ENCODE data around the gene PARK7. TPM values are rescaled to one million over a fixed set of nuclear protein-coding genes. Genes with fewer than 3 reads are reported as not detected.

The PARK7 gene
- total RNA-seq, 5 donors from 2014 or later (not counting 1 experiment from before 2014, with no cell fraction given): 103 to 125 (median 116) TPM

GRCh38 chr1:8028571-8028910 lies 67.0 kb downstream of the PARK7 start:
- ATAC-seq (replicated peaks in 1 of 4): no peak
- H3K27me3 ChIP-seq (replicated peaks in 1 of 2; ENCODE audit: control insufficient read depth in 2 of 2, extremely low read depth in 1 of 2, insufficient read depth in 2 of 2, low read length in 1 of 2): peaks cover 14 to 17% of the 10 kb centered on the region in 2 experiments
- Mint-ChIP-seq H3K27me3 (peaks cover 11 to 15% of the 10 kb centered on the region in 2 donors), H3K4me3 (no peak overlapping the region), H3K27ac (no peak overlapping the region), H3K4me1 (peaks cover 10 to 14% (median 11%) of the 10 kb centered on the region in 3 donors), H3K36me3 (no peaks in the 10 kb centered on the region), H3K9me3 (no peaks in the 10 kb centered on the region)
- no peak for DNase-seq
- ChIA-PET POLR2A (no interaction called here), CTCF (interaction anchor here in 1 of 2 donors (0.6 to 0.7 kb wide), 2 partner anchors 102 to 271 kb away, joined by 3 to 7 read pairs; no protein-coding TSS in a partner anchor)
- H3K9me3 ChIP-seq: no peaks in the 10 kb centered on the region
- H3K36me3 ChIP-seq (ENCODE audit: control insufficient read depth in 2 of 2, extremely low read depth in 1 of 2, insufficient read depth in 1 of 2, low read length in 1 of 2): no peaks in the 10 kb centered on the region
- peaks cover 7 to 12% of the 10 kb centered on the region in 2 experiments for H3K4me1 ChIP-seq (ENCODE audit: control insufficient read depth in 1 of 2, extremely low read depth in 1 of 2, insufficient read depth in 2 of 2, low read length in 2 of 2)
- H3K27ac ChIP-seq (ENCODE audit: low read length): no peak overlapping the region
- WGBS (ENCODE audit: insufficient coverage): no CpG with 5 or more reads among the region's 1 CpG
- no peak overlapping the region for H3K4me3 ChIP-seq (ENCODE audit: control insufficient read depth in 1 of 2, extremely low read depth in 1 of 2, low read length in 1 of 2)

DNA sequence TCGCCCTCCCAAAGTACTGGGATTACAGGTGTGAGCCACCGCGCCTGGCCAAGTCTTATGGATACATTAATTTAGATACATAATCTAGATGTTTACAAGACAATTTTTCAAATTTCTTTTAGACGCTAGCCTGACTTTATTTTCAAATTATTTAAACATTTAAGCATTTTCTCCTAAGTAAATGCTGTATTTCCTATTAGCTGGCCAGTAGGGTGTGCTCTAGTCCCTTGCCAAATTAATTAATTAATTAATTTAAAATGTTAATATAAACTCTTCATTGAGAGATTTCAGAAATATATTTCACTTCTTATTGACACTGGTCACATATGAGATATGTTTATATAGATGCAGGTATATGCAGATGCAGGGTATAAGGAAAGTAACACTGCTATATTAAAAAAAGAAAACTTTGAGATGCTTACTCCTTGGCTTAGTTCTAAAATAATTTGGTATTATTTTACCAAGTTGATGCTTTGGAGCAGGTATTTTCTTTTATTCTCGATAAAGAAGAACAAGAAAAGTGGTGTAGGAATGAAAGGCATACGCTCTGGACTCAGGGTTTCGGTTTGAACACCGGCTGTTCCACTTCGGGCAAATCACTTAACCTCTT lies 69.8 kb downstream of the PARK7 start:
- peaks cover 4% of the 10 kb centered on the region in 2 donors for H3K27me3 Mint-ChIP-seq
- WGBS (ENCODE audit: insufficient coverage): 95% methylated on average over 5 of the region's 9 CpGs
- no peak overlapping the region for H3K27ac Mint-ChIP-seq
- peaks cover 4 to 6% of the 10 kb centered on the region in 2 experiments for H3K4me1 ChIP-seq (ENCODE audit: control insufficient read depth in 1 of 2, extremely low read depth in 1 of 2, insufficient read depth in 2 of 2, low read length in 2 of 2)
- H3K4me1 Mint-ChIP-seq: peaks cover 5 to 7% (median 5%) of the 10 kb centered on the region in 3 donors
- POLR2A ChIA-PET: no interaction called here
- H3K36me3 Mint-ChIP-seq: no peaks in the 10 kb centered on the region
- no peaks in the 10 kb centered on the region for H3K9me3 ChIP-seq
- H3K27me3 ChIP-seq (replicated peaks in 1 of 2; ENCODE audit: control insufficient read depth in 2 of 2, extremely low read depth in 1 of 2, insufficient read depth in 2 of 2, low read length in 1 of 2): peaks cover 2 to 12% of the 10 kb centered on the region in 2 experiments
- no peak overlapping the region for H3K4me3 ChIP-seq (ENCODE audit: control insufficient read depth in 1 of 2, extremely low read depth in 1 of 2, low read length in 1 of 2)
- H3K9me3 Mint-ChIP-seq: no peaks in the 10 kb centered on the region
- DNase-seq (peak in 13 of 35 experiments; percentile 6 to 62 (median 16)), ATAC-seq (replicated peaks in 1 of 4) (no peak)
- H3K4me3 Mint-ChIP-seq: no peak overlapping the region
- H3K27ac ChIP-seq (ENCODE audit: low read length): no peak overlapping the region
- CTCF ChIA-PET: interaction anchor here (0.5 to 2.4 kb wide), 12 partner anchors 12 to 817 kb away, joined by 3 to 14 read pairs (median 5); no protein-coding TSS in a partner anchor
- no peaks in the 10 kb centered on the region for H3K36me3 ChIP-seq (ENCODE audit: control insufficient read depth in 2 of 2, extremely low read depth in 1 of 2, insufficient read depth in 1 of 2, low read length in 1 of 2)

DNA sequence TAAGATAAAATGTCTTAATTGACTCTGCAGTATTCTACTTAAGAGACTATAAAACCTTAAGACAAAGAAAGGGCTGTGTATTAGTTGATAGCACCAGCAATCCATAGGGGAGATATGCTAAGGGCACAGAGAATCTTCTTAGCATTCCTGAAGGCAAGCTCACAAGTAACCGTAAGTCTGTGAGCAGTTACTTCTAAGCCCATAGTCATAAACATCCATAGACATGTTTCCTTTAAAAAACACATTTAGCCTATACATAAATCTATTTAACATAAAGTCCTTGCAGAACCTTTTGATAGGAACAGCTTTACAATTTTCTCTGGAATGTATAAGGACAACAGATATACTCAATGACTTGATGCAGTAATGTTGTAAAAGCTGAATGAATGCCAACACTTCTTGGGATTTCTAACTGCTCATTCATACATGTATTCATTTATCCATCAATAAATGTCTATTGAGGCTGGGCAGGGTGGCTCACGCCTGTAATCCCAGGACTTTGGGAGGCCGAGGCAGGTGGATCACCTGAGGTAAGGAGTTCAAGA lies 70.9 kb downstream of the PARK7 start:
- ATAC-seq (replicated peaks in 1 of 4): no peak
- Histone ChIP-seq H3K36me3 (ENCODE audit: control insufficient read depth in 2 of 2, extremely low read depth in 1 of 2, insufficient read depth in 1 of 2, low read length in 1 of 2) (no peaks in the 10 kb centered on the region), H3K27ac (ENCODE audit: low read length) (no peak overlapping the region), H3K27me3 (replicated peaks in 1 of 2; ENCODE audit: control insufficient read depth in 2 of 2, extremely low read depth in 1 of 2, insufficient read depth in 2 of 2, low read length in 1 of 2) (peaks cover 0 to 4% of the 10 kb centered on the region in 2 experiments), H3K4me3 (ENCODE audit: control insufficient read depth in 1 of 2, extremely low read depth in 1 of 2, low read length in 1 of 2) (no peak overlapping the region), H3K9me3 (no peaks in the 10 kb centered on the region), H3K4me1 (ENCODE audit: control insufficient read depth in 1 of 2, extremely low read depth in 1 of 2, insufficient read depth in 2 of 2, low read length in 2 of 2) (no peaks in the 10 kb centered on the region)
- Mint-ChIP-seq H3K4me1 (no peaks in the 10 kb centered on the region), H3K9me3 (no peaks in the 10 kb centered on the region), H3K27ac (no peak overlapping the region), H3K27me3 (peaks cover 2 to 4% of the 10 kb centered on the region in 2 donors), H3K4me3 (no peak overlapping the region), H3K36me3 (no peaks in the 10 kb centered on the region)
- ChIA-PET CTCF (interaction anchor here (0.6 to 2.4 kb wide), 7 partner anchors 9 to 282 kb away, joined by 3 to 14 read pairs (median 5); no protein-coding TSS in a partner anchor), POLR2A (no interaction called here)
- WGBS (ENCODE audit: insufficient coverage): no CpG with 5 or more reads among the region's 3 CpGs
- no peak for DNase-seq

DNA sequence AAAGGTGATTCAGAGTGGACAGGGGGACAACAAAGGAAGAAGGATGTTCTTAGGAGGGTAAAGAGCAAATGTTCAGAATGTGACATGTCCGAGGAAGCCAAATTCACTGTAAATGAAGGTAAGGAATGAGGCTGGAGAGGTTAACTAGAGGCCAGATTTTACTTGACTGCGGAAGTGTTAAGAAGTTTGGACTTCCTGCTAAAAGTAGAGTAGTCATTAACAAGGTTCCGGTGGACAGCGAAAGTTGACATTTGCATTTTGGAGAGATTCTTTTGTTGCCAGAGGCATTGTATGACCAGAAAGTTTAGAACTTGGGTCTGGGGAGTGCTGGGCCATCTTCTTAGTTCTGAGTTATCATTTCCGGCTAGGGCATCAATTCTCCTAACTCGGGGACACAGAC lies 71.8 kb downstream of the PARK7 start:
- no peak overlapping the region for H3K27ac Mint-ChIP-seq
- no peak for ATAC-seq (replicated peaks in 1 of 4)
- CTCF ChIA-PET: interaction anchor here (0.6 to 1.5 kb wide), 3 partner anchors 9 to 273 kb away, joined by 3 to 4 read pairs (median 3); no protein-coding TSS in a partner anchor

More for the DNA sequence above, 71.8 kb downstream of the PARK7 start:
- H3K36me3 ChIP-seq (ENCODE audit: control insufficient read depth in 2 of 2, extremely low read depth in 1 of 2, insufficient read depth in 1 of 2, low read length in 1 of 2): no peaks in the 10 kb centered on the region
- H3K4me3 ChIP-seq (ENCODE audit: control insufficient read depth in 1 of 2, extremely low read depth in 1 of 2, low read length in 1 of 2): no peak overlapping the region
- H3K4me1 ChIP-seq (ENCODE audit: control insufficient read depth in 1 of 2, extremely low read depth in 1 of 2, insufficient read depth in 2 of 2, low read length in 2 of 2): no peaks in the 10 kb centered on the region
- Mint-ChIP-seq H3K9me3 (no peaks in the 10 kb centered on the region), H3K36me3 (no peaks in the 10 kb centered on the region), H3K4me3 (no peak overlapping the region), H3K27me3 (peaks cover 2 to 4% of the 10 kb centered on the region in 2 donors), H3K4me1 (no peaks in the 10 kb centered on the region)
- 92% methylated on average over 4 of the region's 6 CpGs for WGBS (ENCODE audit: insufficient coverage)
- POLR2A ChIA-PET: no interaction called here
- no peak for DNase-seq
- no peaks in the 10 kb centered on the region for H3K9me3 ChIP-seq
- H3K27ac ChIP-seq (ENCODE audit: low read length): no peak overlapping the region
- H3K27me3 ChIP-seq (replicated peaks in 1 of 2; ENCODE audit: control insufficient read depth in 2 of 2, extremely low read depth in 1 of 2, insufficient read depth in 2 of 2, low read length in 1 of 2): peaks cover 0 to 4% of the 10 kb centered on the region in 2 experiments

Other genes starting within 250 kb of the PARK7 start
- 10 to 100 TPM; 39.2 to 57.3 (median 53.3) TPM for gene VAMP3, start 190.4 kb upstream of the PARK7 start, total RNA-seq
- 10 to 100 TPM in 1 of 5 donors, 1 to 10 TPM in 4; 4.2 to 13.5 (median 7.4) TPM for gene PER3, start 177.4 kb upstream of the PARK7 start, total RNA-seq
- 10 to 100 TPM in 1 of 5 donors, 1 to 10 TPM in 2, under 1 TPM in 2; 0.58 to 11.6 (median 1.3) TPM for gene UTS2, start 108.6 kb upstream of the PARK7 start, total RNA-seq
- gene TNFRSF9, start 20.9 kb upstream of the PARK7 start, total RNA-seq: 1 to 10 TPM in 1 of 5 donors, under 1 TPM in 4; 0.59 to 4.3 (median 0.88) TPM
- 1 to 10 TPM; 1.5 to 3.8 (median 2.2) TPM for gene ERRFI1, start 64.6 kb downstream of the PARK7 start, total RNA-seq

Data from T-cell (primary cell).